Effector memory CD4-positive, alpha-beta T cell (primary cell): ENCODE measurements around the gene ELMOD1.
A peak's percentile ranks its signal among the peaks of the same experiment; 100 is the strongest.

Source experiments
- DNase-seq, 3 donors: peaks; one replicate each; pipeline ENCODE4 v3.0.0-alpha.2; 2020
- H3K27ac ChIP-seq: 2 replicates; pipeline ENCODE4 v1.7.0; 2013; ENCODE audit warnings: mild to moderate bottlenecking, low read length, moderate library complexity; ENCODE audit not compliant: insufficient read depth, poor library complexity, severe bottlenecking
- H3K27me3 ChIP-seq: replicated peaks from 2 replicates; pipeline ENCODE4 v1.7.0; 2013; ENCODE audit warnings: mild to moderate bottlenecking, low read length; ENCODE audit not compliant: insufficient read depth, control insufficient read depth, poor library complexity, severe bottlenecking
- H3K36me3 ChIP-seq: 2 replicates; pipeline ENCODE4 v1.7.0; 2013; ENCODE audit warnings: mild to moderate bottlenecking, low read length, moderate library complexity; ENCODE audit not compliant: control insufficient read depth, insufficient read depth
- H3K4me1 ChIP-seq: 2 replicates; pipeline ENCODE4 v1.7.0; 2013; ENCODE audit warnings: low read length, mild to moderate bottlenecking; ENCODE audit not compliant: control insufficient read depth, insufficient read depth, poor library complexity, severe bottlenecking
- H3K4me3 ChIP-seq: 2 replicates; pipeline ENCODE4 v1.7.0; 2013; ENCODE audit warnings: low read length, low read depth, mild to moderate bottlenecking; ENCODE audit not compliant: insufficient read depth, poor library complexity, severe bottlenecking
- H3K9me3 ChIP-seq: 2 replicates; pipeline ENCODE4 v1.7.0; 2013; ENCODE audit warnings: mild to moderate bottlenecking, low read length, moderate library complexity; ENCODE audit not compliant: control insufficient read depth

ELMOD1 gene

DNA sequence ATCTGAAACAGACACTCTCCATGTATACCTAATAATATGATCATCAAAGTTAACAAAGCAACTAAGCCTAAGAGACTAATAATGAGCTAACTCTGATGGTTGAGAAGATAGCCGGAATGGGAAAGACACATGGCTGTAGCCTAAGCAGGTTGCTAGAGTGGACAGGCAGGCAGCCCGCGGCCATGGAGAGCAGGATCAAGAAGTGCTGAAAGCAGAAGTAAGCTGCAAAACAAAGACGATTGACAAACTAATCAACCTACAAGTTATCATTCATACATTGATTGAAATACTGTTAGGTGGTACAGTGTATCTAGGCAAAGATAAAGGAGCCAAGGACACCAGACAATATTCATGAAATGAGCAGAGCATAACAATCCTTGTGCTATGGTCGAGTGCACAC is 91.6 kb downstream of the ELMOD1 start:
- Histone ChIP-seq H3K27ac (no peak overlapping the region), H3K27me3 (no peaks in the 10 kb centered on the region), H3K4me3 (no peak overlapping the region), H3K36me3 (no peaks in the 10 kb centered on the region), H3K9me3 (no peaks in the 10 kb centered on the region), H3K4me1 (no peaks in the 10 kb centered on the region)
- DNase-seq, result no peak

DNA sequence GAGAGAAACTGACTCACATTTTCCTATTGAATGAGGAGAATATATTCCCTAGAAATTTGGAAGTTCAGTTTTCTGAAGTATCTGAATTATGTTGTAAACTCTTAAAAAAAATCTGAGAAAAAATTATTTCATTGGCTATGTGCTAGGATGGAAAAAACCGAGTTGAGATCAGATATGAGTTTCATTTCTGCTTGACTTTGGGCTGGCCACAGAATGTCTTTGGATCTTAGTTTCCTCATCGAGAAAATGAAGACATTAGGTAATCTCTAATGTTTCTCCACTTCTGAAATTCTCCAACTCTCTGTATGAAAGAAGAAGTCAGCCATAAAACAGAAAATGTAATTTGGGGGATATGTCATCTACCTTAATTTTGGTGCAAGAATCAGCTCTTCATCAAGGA is 92.1 kb downstream of the ELMOD1 start:
- Histone ChIP-seq H3K4me3 (no peak overlapping the region), H3K27me3 (no peaks in the 10 kb centered on the region), H3K9me3 (no peaks in the 10 kb centered on the region), H3K36me3 (no peaks in the 10 kb centered on the region), H3K27ac (no peak overlapping the region), H3K4me1 (no peaks in the 10 kb centered on the region)
- DNase-seq, result no peak

DNA sequence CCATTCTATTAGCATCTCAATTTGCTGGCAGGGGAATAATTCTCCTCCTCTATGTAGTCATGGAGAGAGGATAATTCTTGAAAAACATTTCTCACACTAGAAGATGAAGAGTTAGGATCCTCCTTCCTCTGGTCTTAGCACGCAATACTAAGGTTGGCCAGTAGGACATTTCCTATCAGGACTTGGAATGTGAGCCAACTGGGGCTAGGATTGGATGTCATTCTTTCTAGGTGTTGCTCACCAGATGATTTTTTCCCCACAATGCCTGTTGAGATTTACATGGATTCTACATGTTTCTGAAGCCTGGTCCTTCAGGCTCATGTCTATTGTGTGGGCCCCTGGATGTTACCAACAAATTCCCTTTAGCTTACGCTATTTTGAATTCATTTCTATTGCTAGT is 92.9 kb downstream of the ELMOD1 start:
- Histone ChIP-seq H3K4me1 (no peaks in the 10 kb centered on the region), H3K4me3 (no peak overlapping the region), H3K27me3 (no peaks in the 10 kb centered on the region), H3K27ac (no peak overlapping the region), H3K9me3 (no peaks in the 10 kb centered on the region), H3K36me3 (no peaks in the 10 kb centered on the region)
- no peak for DNase-seq

DNA sequence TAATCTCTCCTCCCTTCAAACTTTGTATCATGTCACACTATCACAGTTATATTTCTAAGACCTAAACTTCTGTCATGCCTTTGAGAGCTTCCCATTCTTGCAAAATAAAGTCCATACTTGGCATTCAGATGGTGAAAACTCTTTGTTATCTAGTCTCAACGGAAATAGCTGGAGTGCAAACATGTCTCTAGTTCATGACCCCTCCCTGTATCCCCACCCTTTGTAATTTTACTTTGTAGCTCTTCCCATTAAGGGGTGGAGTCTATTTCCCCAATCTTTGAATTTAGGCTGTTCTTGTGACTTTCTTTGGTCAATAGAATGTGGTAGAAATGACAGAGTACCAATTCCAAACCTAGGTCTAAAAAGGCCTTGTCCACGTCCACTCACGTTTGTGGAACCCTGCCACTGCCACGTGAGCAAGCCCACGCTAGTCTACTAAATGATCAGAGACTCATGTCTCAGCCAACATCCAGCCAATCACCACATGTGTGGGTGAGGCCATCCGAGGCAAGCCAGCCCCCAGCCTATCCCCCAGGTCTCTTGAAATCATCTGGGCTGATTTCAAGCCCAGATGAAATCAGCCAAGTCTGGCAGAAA is 97.5 kb downstream of the ELMOD1 start:
- Histone ChIP-seq H3K4me3 (no peak overlapping the region), H3K27me3 (no peaks in the 10 kb centered on the region), H3K36me3 (no peaks in the 10 kb centered on the region), H3K27ac (no peak overlapping the region), H3K4me1 (no peaks in the 10 kb centered on the region), H3K9me3 (no peaks in the 10 kb centered on the region)
- no peak for DNase-seq

DNA sequence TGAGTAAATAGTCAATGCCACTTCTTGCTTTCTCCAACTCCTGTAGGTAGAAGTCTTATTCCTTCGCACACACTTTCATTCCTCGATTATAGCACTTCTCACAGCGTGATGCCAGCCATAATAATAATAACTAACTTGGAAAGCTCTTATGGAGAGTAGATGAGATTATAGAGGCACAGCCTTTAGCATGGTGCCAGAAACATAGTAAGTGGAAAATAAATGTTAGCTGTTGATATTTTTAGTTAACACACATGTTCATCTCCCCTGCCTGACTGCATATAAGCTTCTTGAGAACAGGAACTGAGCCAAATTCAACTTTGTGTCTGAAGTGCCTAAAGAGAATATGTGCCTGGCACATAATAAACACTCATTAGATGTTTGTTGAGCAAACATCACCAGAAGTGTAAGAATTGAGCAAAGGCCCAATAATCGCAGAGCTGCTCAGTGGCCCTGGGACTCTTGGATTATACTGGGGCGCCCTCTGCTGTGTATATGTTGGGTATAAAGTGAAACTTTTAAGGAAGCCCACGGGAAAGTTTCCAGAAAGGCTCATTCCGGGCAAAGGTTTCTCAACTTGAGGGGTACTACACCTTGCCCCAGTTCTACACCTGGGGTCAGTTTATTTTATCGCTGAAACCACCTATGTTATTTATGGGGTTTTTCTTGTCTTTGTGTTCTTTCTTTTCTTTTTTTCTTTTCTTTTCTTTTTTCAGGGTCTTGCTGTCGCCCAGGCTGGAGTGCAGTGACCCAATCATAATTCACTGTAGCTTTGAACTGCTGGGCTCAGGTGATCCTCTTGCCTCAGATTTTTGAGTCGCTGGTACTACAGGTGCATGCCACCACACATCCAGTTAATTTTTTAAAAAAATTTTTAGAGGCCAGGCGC is 98.6 kb downstream of the ELMOD1 start:
- Histone ChIP-seq H3K4me3 (no peak overlapping the region), H3K9me3 (no peaks in the 10 kb centered on the region), H3K36me3 (no peaks in the 10 kb centered on the region), H3K4me1 (no peaks in the 10 kb centered on the region), H3K27me3 (no peaks in the 10 kb centered on the region), H3K27ac (no peak overlapping the region)
- peak; percentile 4 to 29 (median 8) for DNase-seq

DNA sequence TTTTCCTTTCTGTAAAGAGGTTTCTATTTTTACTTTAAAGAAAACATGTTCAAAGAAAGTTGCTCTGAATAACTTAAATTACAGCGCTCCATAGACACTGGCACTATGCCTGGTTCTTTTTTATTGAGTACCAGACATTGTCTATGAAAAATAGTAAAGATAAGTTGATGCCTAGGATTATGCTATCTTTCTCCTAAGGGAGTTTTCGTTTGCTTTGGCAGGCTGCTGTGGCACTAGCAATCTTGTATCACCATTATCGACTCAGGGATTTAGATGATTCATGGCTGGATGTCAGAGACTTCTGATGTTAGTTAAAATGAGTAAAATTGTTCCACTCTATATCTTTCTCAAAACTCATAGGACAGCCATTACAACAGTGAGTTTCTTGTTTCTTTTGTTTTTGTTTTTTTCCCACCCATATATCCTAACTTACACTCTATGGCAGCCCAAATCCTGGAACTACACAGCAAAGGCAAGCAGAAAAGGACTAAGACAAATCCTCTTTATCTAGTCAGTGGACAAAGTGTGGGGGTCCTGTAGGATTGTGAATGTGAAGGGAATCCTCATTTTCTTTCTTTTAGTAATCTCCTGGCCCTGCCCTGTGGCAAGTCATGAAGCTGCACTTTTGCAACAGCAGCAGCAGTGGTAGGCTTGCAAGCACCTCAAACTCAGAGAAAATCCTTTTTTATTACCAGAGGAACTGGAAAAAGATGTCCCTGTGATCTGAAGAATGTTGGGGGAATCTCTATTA is 100.2 kb downstream of the ELMOD1 start:
- no peak overlapping the region for H3K4me3 ChIP-seq
- DNase-seq, result no peak
- no peaks in the 10 kb centered on the region for H3K27me3 ChIP-seq
- no peaks in the 10 kb centered on the region for H3K4me1 ChIP-seq
- H3K9me3 ChIP-seq, result no peaks in the 10 kb centered on the region
- no peaks in the 10 kb centered on the region for H3K36me3 ChIP-seq
- H3K27ac ChIP-seq, result no peak overlapping the region

DNA sequence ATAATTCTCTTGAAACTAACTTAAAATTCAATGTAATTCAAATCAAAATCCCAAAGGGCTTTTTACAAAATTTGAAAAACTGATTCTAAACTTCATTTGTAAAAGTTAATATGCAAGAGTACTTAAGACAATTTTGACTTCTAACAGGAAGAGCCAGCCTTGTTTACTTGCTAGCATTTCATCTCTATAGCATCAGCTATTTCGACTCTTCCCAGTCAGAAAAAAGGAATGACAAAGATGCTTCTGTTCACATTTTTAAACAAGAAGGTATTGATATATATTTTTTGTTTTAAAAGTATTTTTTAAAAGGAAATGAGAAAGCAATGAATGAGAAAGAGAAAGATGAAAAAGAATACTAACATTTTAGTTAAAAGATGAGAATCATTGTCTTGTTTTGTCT is 104.5 kb downstream of the ELMOD1 start:
- no peaks in the 10 kb centered on the region for H3K4me1 ChIP-seq
- DNase-seq, result no peak
- no peak overlapping the region for H3K4me3 ChIP-seq
- no peak overlapping the region for H3K27ac ChIP-seq
- H3K27me3 ChIP-seq, result no peaks in the 10 kb centered on the region
- H3K9me3 ChIP-seq, result no peaks in the 10 kb centered on the region
- H3K36me3 ChIP-seq, result no peaks in the 10 kb centered on the region

DNA sequence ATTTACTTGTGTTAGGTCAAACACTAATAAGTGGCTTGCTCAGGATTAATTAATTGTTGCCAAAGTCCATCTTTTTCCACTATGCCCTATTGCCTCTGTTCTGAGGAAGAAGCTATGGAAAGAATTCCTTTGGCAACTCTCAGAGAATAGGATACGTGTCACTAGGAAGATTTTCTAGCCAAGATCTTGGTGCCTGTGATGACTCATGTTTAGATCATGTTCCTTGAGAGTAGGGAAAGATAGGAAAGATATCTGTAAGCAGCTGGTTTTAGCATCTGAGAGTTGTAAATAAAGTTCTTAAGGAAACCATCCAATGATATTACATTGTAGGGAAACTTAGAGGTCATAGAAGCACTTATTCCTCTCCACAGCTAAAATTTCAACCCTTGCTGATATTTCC is 105.2 kb downstream of the ELMOD1 start:
- H3K27ac ChIP-seq, result no peak overlapping the region
- H3K9me3 ChIP-seq, result no peaks in the 10 kb centered on the region
- H3K36me3 ChIP-seq, result no peaks in the 10 kb centered on the region
- no peaks in the 10 kb centered on the region for H3K27me3 ChIP-seq
- H3K4me1 ChIP-seq, result no peaks in the 10 kb centered on the region
- H3K4me3 ChIP-seq, result no peak overlapping the region
- DNase-seq, result no peak

DNA sequence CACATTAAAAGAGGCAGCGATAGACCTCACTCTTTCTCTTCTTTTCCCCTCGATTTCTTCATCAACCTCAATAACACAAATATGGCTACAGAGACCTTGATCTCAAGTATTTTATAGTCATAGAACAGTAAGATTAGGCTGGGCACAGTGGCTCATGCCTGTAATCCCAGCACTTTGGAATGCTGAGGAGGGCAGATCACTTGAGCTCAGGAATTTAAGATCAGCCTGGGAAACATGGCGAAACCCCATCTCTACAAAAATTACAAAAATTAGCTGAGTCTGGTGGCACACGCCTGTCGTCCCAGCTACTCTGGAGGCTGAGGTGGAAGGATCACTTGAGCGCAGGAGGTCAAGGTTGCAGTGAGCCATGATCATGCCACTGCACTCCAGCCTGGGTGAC is 106.3 kb downstream of the ELMOD1 start:
- Histone ChIP-seq H3K27ac (no peak overlapping the region), H3K9me3 (no peaks in the 10 kb centered on the region), H3K36me3 (no peaks in the 10 kb centered on the region), H3K4me1 (no peaks in the 10 kb centered on the region), H3K27me3 (no peaks in the 10 kb centered on the region), H3K4me3 (no peak overlapping the region)
- DNase-seq, result no peak
